ENCODE results near the gene LCN1. TPM values are rescaled to one million over a fixed set of nuclear protein-coding genes. Genes with fewer than 3 reads are reported as not detected.
"Not testable (repeated sequence)": the region's sequence is repeated elsewhere in the genome, so short reads cannot be mapped to it uniquely, and the experiment has no call there.

The LCN1 gene
- total RNA-seq, 1 donor = not detected

- Histone ChIP-seq H4K20me1 (ENCODE audit: insufficient read depth, low read length) (no peaks in the 10 kb centered on the region), H3K9me3 (ENCODE audit: low read depth, low read length) (no peaks in the 10 kb centered on the region), H3K36me3 (ENCODE audit: insufficient read depth, low read length) (no peaks in the 10 kb centered on the region), H2AFZ (ENCODE audit: low read length) (no peak overlapping the region), H3K27ac (ENCODE audit: low read depth, low read length) (no peak overlapping the region), H3K4me2 (ENCODE audit: insufficient read depth, low read length) (no peak overlapping the region), H3K27me3 (ENCODE audit: insufficient read depth, low read length) (no peaks in the 10 kb centered on the region), H3K4me3 (ENCODE audit: insufficient read depth, low read length) (no peak overlapping the region), H3K4me1 (ENCODE audit: insufficient read depth, low read length) (no peaks in the 10 kb centered on the region), H3K79me2 (ENCODE audit: insufficient read depth, low read length) (no peaks in the 10 kb centered on the region)
- TF ChIP-seq CTCF (IDR thresholded peaks at IDR 0.05; ENCODE audit: extremely low read depth, low read depth, low read length) = no peak
- no peak for DNase-seq (ENCODE audit: insufficient read length, low spot score, missing footprints)
These were observed 26.8 kb downstream of the LCN1 start for GRCh38 chr9:135547756-135548736.

- not testable (repeated sequence) for DNase-seq (ENCODE audit: insufficient read length, low spot score, missing footprints); H3K27ac ChIP-seq (ENCODE audit: low read depth, low read length); H3K4me2 ChIP-seq (ENCODE audit: insufficient read depth, low read length); H2AFZ ChIP-seq (ENCODE audit: low read length); H3K27me3 ChIP-seq (ENCODE audit: insufficient read depth, low read length); H3K9me3 ChIP-seq (ENCODE audit: low read depth, low read length); H3K4me3 ChIP-seq (ENCODE audit: insufficient read depth, low read length); H3K36me3 ChIP-seq (ENCODE audit: insufficient read depth, low read length); H4K20me1 ChIP-seq (ENCODE audit: insufficient read depth, low read length); H3K79me2 ChIP-seq (ENCODE audit: insufficient read depth, low read length); H3K4me1 ChIP-seq (ENCODE audit: insufficient read depth, low read length)
These were observed 28.5 kb downstream of the LCN1 start for GRCh38 chr9:135549478-135550343.

- Histone ChIP-seq H3K4me2 (ENCODE audit: insufficient read depth, low read length) (no peak overlapping the region), H3K4me3 (ENCODE audit: insufficient read depth, low read length) (no peak overlapping the region), H3K27me3 (ENCODE audit: insufficient read depth, low read length) (no peaks in the 10 kb centered on the region), H3K79me2 (ENCODE audit: insufficient read depth, low read length) (no peaks in the 10 kb centered on the region), H4K20me1 (ENCODE audit: insufficient read depth, low read length) (no peaks in the 10 kb centered on the region), H3K36me3 (ENCODE audit: insufficient read depth, low read length) (no peaks in the 10 kb centered on the region), H3K9me3 (ENCODE audit: low read depth, low read length) (no peaks in the 10 kb centered on the region), H3K4me1 (ENCODE audit: insufficient read depth, low read length) (no peaks in the 10 kb centered on the region), H2AFZ (ENCODE audit: low read length) (no peak overlapping the region), H3K27ac (ENCODE audit: low read depth, low read length) (no peak overlapping the region)
- peak; percentile 82 for DNase-seq (ENCODE audit: insufficient read length, low spot score, missing footprints)
- no peak for TF ChIP-seq CTCF (IDR thresholded peaks at IDR 0.05; ENCODE audit: extremely low read depth, low read depth, low read length)
These were observed 29.2 kb downstream of the LCN1 start for GRCh38 chr9:135550344-135550918.

- no peak for TF ChIP-seq CTCF (IDR thresholded peaks at IDR 0.05; ENCODE audit: extremely low read depth, low read depth, low read length)
These were observed 29.8 kb downstream of the LCN1 start for GRCh38 chr9:135551031-135551430.

More at GRCh38 chr9:135551031-135551430, 29.8 kb downstream of the LCN1 start:
- Histone ChIP-seq H3K9me3 (ENCODE audit: low read depth, low read length) (no peaks in the 10 kb centered on the region), H3K79me2 (ENCODE audit: insufficient read depth, low read length) (no peaks in the 10 kb centered on the region), H2AFZ (ENCODE audit: low read length) (no peak overlapping the region), H4K20me1 (ENCODE audit: insufficient read depth, low read length) (no peaks in the 10 kb centered on the region), H3K27me3 (ENCODE audit: insufficient read depth, low read length) (no peaks in the 10 kb centered on the region), H3K4me3 (ENCODE audit: insufficient read depth, low read length) (no peak overlapping the region), H3K4me2 (ENCODE audit: insufficient read depth, low read length) (no peak overlapping the region), H3K4me1 (ENCODE audit: insufficient read depth, low read length) (no peaks in the 10 kb centered on the region), H3K36me3 (ENCODE audit: insufficient read depth, low read length) (no peaks in the 10 kb centered on the region), H3K27ac (ENCODE audit: low read depth, low read length) (no peak overlapping the region)
- DNase-seq (ENCODE audit: insufficient read length, low spot score, missing footprints) = no peak

All from osteoblast (primary cell).